ENCODE results near the gene FCRL2. TPM values are rescaled to one million over a fixed set of nuclear protein-coding genes. Genes with fewer than 3 reads are reported as not detected.

Gene FCRL2
- total RNA-seq, 1 donor from 2014 or later = not detected

DNA sequence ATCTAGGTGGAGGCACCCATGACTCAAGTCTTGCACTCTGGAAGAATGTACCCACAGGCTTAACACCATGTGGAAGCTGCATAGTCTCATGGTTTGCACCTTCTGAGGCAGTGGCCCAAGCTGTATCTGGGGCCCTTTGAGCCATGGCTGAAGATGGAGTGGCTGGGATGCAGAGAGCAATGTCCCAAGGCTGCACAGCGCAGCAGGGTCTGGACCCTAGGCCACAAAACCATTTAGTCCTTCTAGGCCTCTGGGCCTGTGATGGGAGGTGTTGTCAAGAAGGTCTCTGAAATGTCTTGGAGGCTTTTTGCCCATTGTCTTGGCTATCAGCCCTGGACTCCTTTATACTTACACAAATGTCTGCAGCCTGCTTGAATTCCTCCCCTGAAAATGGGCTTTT is 54.9 kb downstream of the FCRL2 start:
- H3K27ac Mint-ChIP-seq (ENCODE audit: unreplicated experiment) = no peak overlapping the region
- TF ChIP-seq, protein P1, sequence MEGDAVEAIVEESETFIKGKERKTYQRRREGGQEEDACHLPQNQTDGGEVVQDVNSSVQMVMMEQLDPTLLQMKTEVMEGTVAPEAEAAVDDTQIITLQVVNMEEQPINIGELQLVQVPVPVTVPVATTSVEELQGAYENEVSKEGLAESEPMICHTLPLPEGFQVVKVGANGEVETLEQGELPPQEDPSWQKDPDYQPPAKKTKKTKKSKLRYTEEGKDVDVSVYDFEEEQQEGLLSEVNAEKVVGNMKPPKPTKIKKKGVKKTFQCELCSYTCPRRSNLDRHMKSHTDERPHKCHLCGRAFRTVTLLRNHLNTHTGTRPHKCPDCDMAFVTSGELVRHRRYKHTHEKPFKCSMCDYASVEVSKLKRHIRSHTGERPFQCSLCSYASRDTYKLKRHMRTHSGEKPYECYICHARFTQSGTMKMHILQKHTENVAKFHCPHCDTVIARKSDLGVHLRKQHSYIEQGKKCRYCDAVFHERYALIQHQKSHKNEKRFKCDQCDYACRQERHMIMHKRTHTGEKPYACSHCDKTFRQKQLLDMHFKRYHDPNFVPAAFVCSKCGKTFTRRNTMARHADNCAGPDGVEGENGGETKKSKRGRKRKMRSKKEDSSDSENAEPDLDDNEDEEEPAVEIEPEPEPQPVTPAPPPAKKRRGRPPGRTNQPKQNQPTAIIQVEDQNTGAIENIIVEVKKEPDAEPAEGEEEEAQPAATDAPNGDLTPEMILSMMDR (IDR thresholded peaks at IDR 0.05) = no peak

DNA sequence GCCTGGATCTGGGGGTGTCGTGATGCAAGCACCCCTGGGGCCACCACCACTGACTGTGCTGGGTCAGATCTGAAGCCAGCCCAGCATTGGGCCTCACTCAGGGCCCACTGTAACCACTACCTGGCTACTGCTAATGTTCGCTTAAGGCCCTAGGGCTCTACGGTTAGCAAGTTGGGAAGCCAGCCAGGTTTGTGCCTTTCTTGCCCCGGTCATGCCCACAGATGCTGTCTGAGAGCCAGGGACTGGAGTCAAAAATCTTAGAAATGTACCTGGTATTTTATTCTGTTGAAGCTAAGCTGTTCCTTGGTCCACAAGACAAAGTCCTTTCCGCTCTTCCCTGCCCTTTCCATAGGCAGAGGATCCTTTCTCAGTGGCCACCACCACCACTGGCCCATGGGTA is 61.2 kb downstream of the FCRL2 start:
- H3K4me3 Mint-ChIP-seq (ENCODE audit: unreplicated experiment) = no peak overlapping the region
- TF ChIP-seq, protein P1 (IDR thresholded peaks at IDR 0.05) = no peak
- no peaks in the 10 kb centered on the region for H3K36me3 Mint-ChIP-seq (ENCODE audit: unreplicated experiment)
- DNase-seq (ENCODE audit: extremely low spot score, unreplicated experiment) = no peak
- no peaks in the 10 kb centered on the region for H3K27me3 Mint-ChIP-seq (ENCODE audit: unreplicated experiment)
- H3K9me3 Mint-ChIP-seq (ENCODE audit: unreplicated experiment) = no peaks in the 10 kb centered on the region
- no peak overlapping the region for H3K27ac Mint-ChIP-seq (ENCODE audit: unreplicated experiment)
- H3K4me1 Mint-ChIP-seq (ENCODE audit: unreplicated experiment) = no peaks in the 10 kb centered on the region

More for the DNA sequence above, 54.9 kb downstream of the FCRL2 start:
- H3K27me3 Mint-ChIP-seq (ENCODE audit: unreplicated experiment) = no peaks in the 10 kb centered on the region
- H3K4me1 Mint-ChIP-seq (ENCODE audit: unreplicated experiment) = no peaks in the 10 kb centered on the region
- no peaks in the 10 kb centered on the region for H3K36me3 Mint-ChIP-seq (ENCODE audit: unreplicated experiment)
- H3K9me3 Mint-ChIP-seq (ENCODE audit: unreplicated experiment) = peaks cover 6% of the 10 kb centered on the region
- H3K4me3 Mint-ChIP-seq (ENCODE audit: unreplicated experiment) = no peak overlapping the region
- DNase-seq (ENCODE audit: extremely low spot score, unreplicated experiment) = no peak

DNA sequence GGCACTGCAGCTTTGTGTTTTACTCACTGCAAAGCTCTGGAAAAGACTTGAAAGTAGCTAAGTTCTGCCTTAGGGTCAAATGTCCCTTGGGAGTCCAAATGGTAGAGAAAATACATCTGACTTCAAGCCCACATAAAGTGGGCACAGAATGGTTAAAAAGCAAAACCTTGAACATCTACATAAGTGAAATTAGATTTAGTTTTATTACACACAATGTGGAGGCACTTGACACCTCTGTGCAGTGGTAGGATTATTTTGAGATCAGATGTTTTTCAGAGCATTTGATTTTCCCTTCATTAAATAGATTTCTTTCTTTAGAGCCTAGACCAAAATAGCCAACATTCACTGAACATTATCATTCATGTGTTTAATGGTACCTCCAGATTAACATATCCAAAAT is 65.1 kb downstream of the FCRL2 start:
- Mint-ChIP-seq H3K27me3 (ENCODE audit: unreplicated experiment) (no peaks in the 10 kb centered on the region), H3K27ac (ENCODE audit: unreplicated experiment) (no peak overlapping the region), H3K9me3 (ENCODE audit: unreplicated experiment) (no peaks in the 10 kb centered on the region), H3K4me3 (ENCODE audit: unreplicated experiment) (no peak overlapping the region), H3K4me1 (ENCODE audit: unreplicated experiment) (no peaks in the 10 kb centered on the region), H3K36me3 (ENCODE audit: unreplicated experiment) (no peaks in the 10 kb centered on the region)
- no peak for DNase-seq (ENCODE audit: extremely low spot score, unreplicated experiment)
- TF ChIP-seq, protein P1 (IDR thresholded peaks at IDR 0.05) = no peak

DNA sequence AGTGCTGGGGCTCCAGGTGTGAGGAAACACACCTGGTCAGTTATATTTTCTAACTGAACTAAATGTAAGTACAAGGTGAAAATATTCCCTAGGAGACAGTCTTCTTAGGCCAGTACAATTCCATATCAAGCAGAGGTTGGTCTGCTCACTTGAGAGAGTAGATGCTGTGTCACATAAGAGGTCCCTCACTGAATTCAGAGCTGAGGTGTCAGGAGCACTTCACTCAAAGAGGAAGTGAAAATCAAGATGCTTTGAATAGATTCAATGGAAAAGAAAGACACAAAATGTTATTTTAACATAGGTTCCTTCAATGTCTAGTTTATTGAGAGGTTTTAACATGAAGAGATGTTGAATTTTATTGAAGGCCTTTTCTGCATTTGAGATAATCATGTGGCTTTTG is 72.1 kb downstream of the FCRL2 start:
- Mint-ChIP-seq H3K36me3 (ENCODE audit: unreplicated experiment) (no peaks in the 10 kb centered on the region), H3K4me3 (ENCODE audit: unreplicated experiment) (no peak overlapping the region), H3K27me3 (ENCODE audit: unreplicated experiment) (no peaks in the 10 kb centered on the region), H3K4me1 (ENCODE audit: unreplicated experiment) (no peaks in the 10 kb centered on the region), H3K9me3 (ENCODE audit: unreplicated experiment) (no peaks in the 10 kb centered on the region), H3K27ac (ENCODE audit: unreplicated experiment) (no peak overlapping the region)
- no peak for DNase-seq (ENCODE audit: extremely low spot score, unreplicated experiment)
- TF ChIP-seq, protein P1 (IDR thresholded peaks at IDR 0.05) = no peak

DNA sequence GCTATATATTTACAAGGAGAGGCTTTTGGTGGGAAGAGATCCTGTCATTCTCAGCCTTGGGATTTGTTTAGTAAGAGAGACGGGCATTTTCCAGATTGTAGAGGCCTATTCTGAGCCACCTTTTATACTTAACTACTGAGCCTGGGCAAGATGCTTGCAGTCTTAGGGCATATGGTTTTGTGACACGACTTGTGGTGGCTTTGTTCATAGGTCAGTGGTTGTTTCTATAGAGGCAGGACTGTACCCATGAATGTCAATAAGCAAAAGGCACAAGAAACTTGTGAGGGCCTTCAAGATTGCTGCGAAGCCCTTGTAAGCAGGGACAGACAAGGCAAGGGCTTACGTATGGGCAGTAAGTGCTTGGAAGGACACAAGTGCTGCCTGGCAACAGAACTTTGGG is 73.0 kb downstream of the FCRL2 start:
- no peaks in the 10 kb centered on the region for H3K27me3 Mint-ChIP-seq (ENCODE audit: unreplicated experiment)
- no peak overlapping the region for H3K27ac Mint-ChIP-seq (ENCODE audit: unreplicated experiment)
- no peaks in the 10 kb centered on the region for H3K36me3 Mint-ChIP-seq (ENCODE audit: unreplicated experiment)
- DNase-seq (ENCODE audit: extremely low spot score, unreplicated experiment) = no peak
- no peak overlapping the region for H3K4me3 Mint-ChIP-seq (ENCODE audit: unreplicated experiment)
- no peaks in the 10 kb centered on the region for H3K4me1 Mint-ChIP-seq (ENCODE audit: unreplicated experiment)
- no peaks in the 10 kb centered on the region for H3K9me3 Mint-ChIP-seq (ENCODE audit: unreplicated experiment)
- TF ChIP-seq, protein P1 (IDR thresholded peaks at IDR 0.05) = no peak
